ENCODE data around the gene PDZD2.

- TF ChIP-seq YY1 (IDR thresholded peaks at IDR 0.05; ENCODE audit: insufficient read depth, insufficient read length) (no peak), ZNF274 (IDR thresholded peaks at IDR 0.05; ENCODE audit: low read depth, low read length) (no peak)
These were observed 1.1 kb upstream of the PDZD2 start for GRCh38 chr5:31637851-31638250.

Data from NT2/D1 (cell line).